ENCODE measurements around the gene CDKN3. TPM values are rescaled to one million over a fixed set of nuclear protein-coding genes. Genes with fewer than 3 reads are reported as not detected.

Gene CDKN3, protein sequence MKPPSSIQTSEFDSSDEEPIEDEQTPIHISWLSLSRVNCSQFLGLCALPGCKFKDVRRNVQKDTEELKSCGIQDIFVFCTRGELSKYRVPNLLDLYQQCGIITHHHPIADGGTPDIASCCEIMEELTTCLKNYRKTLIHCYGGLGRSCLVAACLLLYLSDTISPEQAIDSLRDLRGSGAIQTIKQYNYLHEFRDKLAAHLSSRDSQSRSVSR
- total RNA-seq = 10 to 100 TPM in 4 of 8 experiments, 1 to 10 TPM in 4; 2.8 to 74.4 (median 7.9) TPM

DNA sequence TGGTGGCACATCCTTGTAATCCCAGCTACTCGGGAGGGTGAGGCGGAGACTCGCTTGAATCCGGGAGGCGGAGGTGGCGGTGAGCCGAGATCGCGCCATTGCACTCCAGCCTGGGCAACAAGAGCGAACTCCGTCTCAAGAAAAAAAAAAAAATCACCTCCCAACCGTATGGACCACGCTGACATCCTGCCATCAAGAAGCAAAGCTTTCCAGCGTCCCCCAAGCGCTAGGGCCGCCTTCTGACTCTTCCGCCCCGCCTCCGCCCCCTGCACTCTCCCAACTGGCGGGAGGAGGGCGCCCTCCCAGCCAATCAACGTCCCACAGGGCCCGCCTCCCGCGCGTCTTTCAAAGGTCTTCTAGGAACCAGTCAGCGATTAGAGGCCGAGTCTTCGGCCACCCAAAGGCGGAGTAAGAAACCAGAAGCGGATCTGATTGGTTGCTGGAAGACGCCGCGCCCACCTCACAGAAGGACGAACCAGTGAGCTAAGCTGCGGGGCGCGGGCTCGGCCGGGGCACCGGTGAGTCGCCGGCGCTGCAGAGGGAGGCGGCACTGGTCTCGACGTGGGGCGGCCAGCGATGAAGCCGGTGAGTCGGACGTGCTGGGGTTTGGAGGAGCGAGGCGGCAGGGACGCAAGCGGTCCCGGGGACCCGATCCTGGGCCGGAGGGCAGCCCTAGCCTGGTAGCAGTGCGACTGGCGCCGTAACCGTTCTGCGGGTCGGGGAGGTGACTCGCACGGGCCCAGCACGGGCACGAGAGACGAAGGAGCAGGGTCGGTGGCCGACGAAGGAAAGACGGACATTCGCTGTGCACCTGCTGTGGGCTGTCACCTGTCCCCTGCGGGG is at the start of gene CDKN3:
Gene CDKN3 (plus strand): TSS at position 515 of the 843 bp plus-strand sequence. CDS start 62 bp downstream, at position 577.
- peak; percentile 96 to 98 (median 97) for ATAC-seq (replicated peaks in 6 of 8)
- Histone ChIP-seq H3K4me3 (peak within 1 kb of the TSS; percentile 51 to 76 (median 62)), H3K27ac (no peak within 1 kb of the TSS), H3K4me1 (replicated peaks in 1 of 2) (peaks cover 0 to 2% of the 10 kb centered on the region in 2 donors)
- in situ Hi-C loops (cut with MboI; ENCODE audit: low pct_unique_long_range_greater_than_20kb in 2 of 9, low sequenced_read_pairs in 9 of 9, unreplicated experiment in 9 of 9) = no loop called here
- 0 to 40% (median 8%) methylated on average over 1 to 13 of the region's 76 CpGs; no CpG with 5 or more reads in 4 of the 10 experiments for WGBS, 10 experiments

DNA sequence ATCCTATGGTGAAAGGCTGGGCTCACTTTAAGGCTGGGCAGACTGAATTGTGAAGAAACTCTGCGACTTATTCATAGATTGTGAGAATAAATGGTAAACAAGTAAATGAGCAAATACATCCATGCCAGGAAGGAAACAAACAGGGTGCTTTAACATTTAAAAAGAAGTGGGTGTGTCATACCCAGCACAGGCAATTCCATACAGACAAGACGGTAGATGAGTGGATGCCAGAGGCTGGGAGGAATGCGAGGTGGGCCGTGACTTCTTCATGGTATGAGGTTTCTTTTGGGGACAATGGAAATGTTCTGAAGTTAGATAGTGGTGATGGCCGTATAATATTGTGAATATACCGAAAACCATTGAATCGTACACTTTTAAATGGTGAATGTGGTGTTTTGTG is 49.8 kb upstream of the CDKN3 start:
- Histone ChIP-seq H3K27ac (no peak overlapping the region), H3K4me1 (replicated peaks in 1 of 2) (peaks cover 6 to 15% of the 10 kb centered on the region in 2 donors), H3K4me3 (no peak overlapping the region)
- 65 to 87% (median 78%) methylated on average over 2 to 7 of the region's 7 CpGs; no CpG with 5 or more reads in 2 of the 10 experiments for WGBS, 10 experiments
- ATAC-seq (replicated peaks in 6 of 8) = no peak
- in situ Hi-C loops (cut with MboI; ENCODE audit: low pct_unique_long_range_greater_than_20kb in 2 of 9, low sequenced_read_pairs in 9 of 9, unreplicated experiment in 9 of 9) = loop anchor here in 8 of 9 experiments (25.0 kb wide), 4 partner anchors 160 to 935 kb away; partner anchors contain the start of gene BMP4 (in 2 of the 8)

DNA sequence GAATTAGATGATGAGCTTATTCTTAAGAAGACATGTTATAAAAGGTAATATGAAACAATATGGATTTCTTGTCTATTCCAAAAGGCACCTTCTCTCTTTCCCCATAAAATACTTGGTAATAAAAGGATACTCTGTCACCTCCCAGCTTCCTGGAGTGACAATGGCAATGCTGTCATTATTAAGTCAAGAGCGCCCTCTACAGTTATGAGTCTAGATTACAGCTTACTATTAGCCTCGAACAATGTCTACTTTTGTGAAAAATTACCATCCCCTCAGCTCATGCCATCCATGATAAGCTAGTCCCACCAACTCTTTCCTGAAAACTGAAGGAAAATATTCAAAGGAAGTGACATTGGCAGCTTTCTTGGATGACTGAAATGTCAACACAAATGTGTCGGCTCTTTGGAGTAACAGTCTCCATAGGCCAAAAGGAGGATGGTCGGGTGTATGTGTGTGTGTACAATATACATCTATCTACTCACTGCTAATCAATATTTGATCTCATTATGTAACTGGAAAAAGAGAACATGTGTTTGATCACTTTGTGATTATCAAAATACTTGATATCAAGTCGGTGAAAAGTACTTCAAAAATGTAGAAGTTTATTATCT is 48.7 kb upstream of the CDKN3 start:
- in situ Hi-C loops (cut with MboI; ENCODE audit: low pct_unique_long_range_greater_than_20kb in 2 of 9, low sequenced_read_pairs in 9 of 9, unreplicated experiment in 9 of 9) = loop anchor here in 8 of 9 experiments (25.0 kb wide), 4 partner anchors 161 to 936 kb away; partner anchors contain the start of gene BMP4 (in 2 of the 8)
- no peak overlapping the region for H3K4me3 ChIP-seq
- peaks cover 6 to 15% of the 10 kb centered on the region in 2 donors for H3K4me1 ChIP-seq (replicated peaks in 1 of 2)
- 20 to 71% (median 47%) methylated on average over 1 to 5 of the region's 5 CpGs for WGBS, 10 experiments
- no peak overlapping the region for H3K27ac ChIP-seq
- ATAC-seq (replicated peaks in 6 of 8) = peak; percentile 31 to 75 (median 52)

DNA sequence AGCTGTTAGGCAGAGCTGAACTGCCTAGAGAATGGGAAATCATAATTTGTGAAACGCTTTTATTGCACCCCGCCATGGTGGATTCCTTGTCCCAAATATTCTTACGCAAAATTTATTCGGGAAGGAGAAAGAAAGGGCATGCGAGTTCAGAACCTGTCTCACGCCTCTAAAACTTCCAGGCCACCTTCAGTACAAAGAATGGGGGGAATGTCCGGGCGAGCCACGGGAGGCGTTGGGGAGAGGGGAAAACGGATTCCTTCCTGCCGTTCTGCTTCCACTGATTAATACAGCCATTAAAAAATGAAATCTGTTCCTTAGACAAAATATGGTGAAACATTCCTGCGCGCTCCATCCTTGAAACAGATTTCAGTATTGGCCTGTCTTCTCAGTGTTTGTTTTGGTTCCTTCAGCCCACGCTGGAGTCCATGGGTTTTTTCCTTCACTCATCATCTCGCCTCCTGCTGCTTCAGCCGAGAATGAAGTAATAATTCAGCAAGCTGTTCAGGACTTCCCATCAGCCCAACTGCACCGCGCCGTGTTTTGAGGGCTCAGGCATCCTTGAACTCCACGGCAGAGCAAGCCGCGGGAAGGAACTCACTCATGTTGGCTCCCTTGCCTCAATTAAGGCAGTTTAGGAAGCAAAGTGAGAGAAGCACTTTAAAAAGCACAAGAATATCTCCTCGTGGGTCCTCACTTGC is 47.7 kb upstream of the CDKN3 start:
- no peak overlapping the region for H3K27ac ChIP-seq
- H3K4me3 ChIP-seq = no peak overlapping the region
- 0 to 89% (median 73%) methylated on average over 1 to 20 of the region's 24 CpGs; no CpG with 5 or more reads in 1 of the 10 experiments for WGBS, 10 experiments
- ATAC-seq (replicated peaks in 6 of 8) = peak in 3 of 8 experiments; percentile 9 to 60 (median 36)
- H3K4me1 ChIP-seq (replicated peaks in 1 of 2) = peaks cover under 1 to 5% of the 10 kb centered on the region in 2 donors
- in situ Hi-C loops (cut with MboI; ENCODE audit: low pct_unique_long_range_greater_than_20kb in 2 of 9, low sequenced_read_pairs in 9 of 9, unreplicated experiment in 9 of 9) = loop anchor here in 8 of 9 experiments (25.0 kb wide), 4 partner anchors 162 to 937 kb away; partner anchors contain the start of gene BMP4 (in 2 of the 8)

DNA sequence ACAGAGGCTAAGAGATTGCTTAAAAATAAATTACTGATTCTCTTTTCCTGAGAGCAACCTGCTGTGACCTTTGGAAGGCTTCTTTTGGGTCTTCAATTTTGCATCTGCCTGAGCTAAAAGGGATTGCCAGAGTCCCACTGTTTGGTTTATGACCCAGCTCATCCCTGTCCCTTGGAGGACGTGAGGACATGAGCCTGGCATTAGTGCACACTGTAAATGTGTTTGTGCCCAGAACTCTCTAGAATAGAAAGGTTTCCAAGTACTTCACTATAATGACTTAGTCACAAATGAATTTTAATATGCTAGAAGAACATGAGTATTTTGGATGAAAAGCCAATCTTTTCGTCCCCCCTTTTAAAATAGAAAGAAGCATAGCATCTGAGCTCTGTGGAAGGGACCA is 47.1 kb upstream of the CDKN3 start:
- WGBS, 10 experiments = 0 to 89% (median 80%) methylated on average over 1 to 2 of the region's 2 CpGs; no CpG with 5 or more reads in 3 of the 10 experiments
- peak in 3 of 8 experiments; percentile 22 to 31 (median 29) for ATAC-seq (replicated peaks in 6 of 8)
- H3K4me3 ChIP-seq = no peak overlapping the region
- H3K27ac ChIP-seq = no peak overlapping the region
- no peaks in the 10 kb centered on the region for H3K4me1 ChIP-seq (replicated peaks in 1 of 2)
- in situ Hi-C loops (cut with MboI; ENCODE audit: low pct_unique_long_range_greater_than_20kb in 2 of 9, low sequenced_read_pairs in 9 of 9, unreplicated experiment in 9 of 9) = loop anchor here in 8 of 9 experiments (25.0 kb wide), 4 partner anchors 162 to 937 kb away; partner anchors contain the start of gene BMP4 (in 2 of the 8)

- Histone ChIP-seq H3K4me3 (no peak overlapping the region), H3K27ac (no peak overlapping the region), H3K4me1 (replicated peaks in 1 of 2) (no peaks in the 10 kb centered on the region)
- WGBS, 10 experiments = 0 to 90% (median 74%) methylated on average over 2 to 3 of the region's 3 CpGs
- in situ Hi-C loops (cut with MboI; ENCODE audit: low pct_unique_long_range_greater_than_20kb in 2 of 9, low sequenced_read_pairs in 9 of 9, unreplicated experiment in 9 of 9) = no loop called here
- ATAC-seq (replicated peaks in 6 of 8) = peak in 3 of 8 experiments; percentile 61 to 82 (median 81)
These were observed 46.6 kb upstream of the CDKN3 start for GRCh38 chr14:54350203-54350602.

DNA sequence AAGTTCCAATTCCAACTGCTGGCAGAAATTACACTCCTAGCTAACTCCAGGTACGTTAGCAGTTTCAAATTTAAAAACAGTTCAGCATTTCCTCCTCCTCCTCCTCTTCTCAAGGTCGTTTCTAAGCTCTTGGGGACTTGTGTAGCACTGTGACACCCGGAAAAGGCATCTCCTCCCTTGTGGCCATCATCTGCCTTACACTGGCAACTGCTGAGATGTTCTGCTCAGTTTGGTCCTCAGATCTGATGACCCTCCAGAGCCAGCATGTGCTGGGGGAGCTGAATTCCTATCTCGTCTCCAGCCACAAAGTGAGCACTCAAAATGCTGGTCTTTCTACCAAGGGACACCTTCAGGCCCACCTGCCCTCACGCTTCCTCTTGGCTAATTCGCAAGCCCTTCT is 43.5 kb upstream of the CDKN3 start:
- H3K4me1 ChIP-seq (replicated peaks in 1 of 2) = no peaks in the 10 kb centered on the region
- H3K4me3 ChIP-seq = no peak overlapping the region
- 25 to 100% (median 73%) methylated on average over 1 to 6 of the region's 6 CpGs; no CpG with 5 or more reads in 3 of the 10 experiments for WGBS, 10 experiments
- in situ Hi-C loops (cut with MboI; ENCODE audit: low pct_unique_long_range_greater_than_20kb in 2 of 9, low sequenced_read_pairs in 9 of 9, unreplicated experiment in 9 of 9) = no loop called here
- no peak for ATAC-seq (replicated peaks in 6 of 8)
- H3K27ac ChIP-seq = no peak overlapping the region

GRCh38 chr14:54353694-54354093 is 43.1 kb upstream of the CDKN3 start:
- ATAC-seq (replicated peaks in 6 of 8) = no peak
- H3K4me3 ChIP-seq = no peak overlapping the region
- H3K4me1 ChIP-seq (replicated peaks in 1 of 2) = no peaks in the 10 kb centered on the region
- in situ Hi-C loops (cut with MboI; ENCODE audit: low pct_unique_long_range_greater_than_20kb in 2 of 9, low sequenced_read_pairs in 9 of 9, unreplicated experiment in 9 of 9) = no loop called here
- no peak overlapping the region for H3K27ac ChIP-seq
- whole genome bisulfite sequencing, 10 experiments = 25 to 100% (median 83%) methylated on average over 1 to 2 of the region's 2 CpGs; no CpG with 5 or more reads in 5 of the 10 experiments

DNA sequence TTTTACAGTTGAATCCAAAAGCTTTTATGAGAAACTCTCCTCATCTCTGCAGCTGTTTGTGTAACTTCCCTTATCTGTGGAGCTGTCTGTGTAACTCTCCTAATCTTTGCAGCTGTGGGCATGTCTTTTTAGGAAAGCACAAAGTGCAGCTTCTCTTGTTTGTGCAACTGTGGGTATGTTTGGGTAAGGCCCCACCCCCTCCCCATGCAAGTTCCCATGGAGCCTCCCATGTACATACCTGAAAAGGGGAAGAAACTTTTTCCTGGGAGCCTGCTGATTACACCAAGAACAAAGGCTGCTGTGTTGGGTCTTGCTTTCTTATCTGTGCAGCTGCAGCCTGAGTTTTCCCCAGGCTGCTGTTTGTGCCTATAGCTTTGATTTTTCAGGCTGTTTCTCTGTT is 42.7 kb upstream of the CDKN3 start:
- no peaks in the 10 kb centered on the region for H3K4me1 ChIP-seq (replicated peaks in 1 of 2)
- in situ Hi-C loops (cut with MboI; ENCODE audit: low pct_unique_long_range_greater_than_20kb in 2 of 9, low sequenced_read_pairs in 9 of 9, unreplicated experiment in 9 of 9) = no loop called here
- no peak overlapping the region for H3K27ac ChIP-seq
- no peak overlapping the region for H3K4me3 ChIP-seq
- ATAC-seq (replicated peaks in 6 of 8) = no peak

GRCh38 chr14:54354968-54355641 is 41.7 kb upstream of the CDKN3 start:
- Histone ChIP-seq H3K27ac (no peak overlapping the region), H3K4me3 (no peak overlapping the region), H3K4me1 (replicated peaks in 1 of 2) (no peaks in the 10 kb centered on the region)
- no peak for ATAC-seq (replicated peaks in 6 of 8)
- in situ Hi-C loops (cut with MboI; ENCODE audit: low pct_unique_long_range_greater_than_20kb in 2 of 9, low sequenced_read_pairs in 9 of 9, unreplicated experiment in 9 of 9) = no loop called here

DNA sequence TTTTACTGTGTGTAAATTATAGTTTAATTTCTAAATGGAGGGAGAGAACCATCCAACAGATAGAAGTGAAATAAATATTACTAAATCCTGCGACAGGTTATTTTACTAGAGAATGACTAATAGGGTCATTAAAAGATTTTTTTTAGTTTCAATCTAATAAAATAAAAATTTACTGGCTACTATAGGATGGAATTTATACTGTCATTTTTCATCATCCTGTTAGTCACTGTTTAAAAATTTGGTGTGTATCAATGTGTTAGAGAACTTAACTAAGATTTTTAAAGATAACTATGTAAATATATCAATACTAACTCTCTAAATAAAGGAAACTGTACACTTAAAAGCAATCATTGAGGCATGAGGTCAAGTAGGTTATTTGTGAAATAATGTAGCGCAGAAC is 41.1 kb upstream of the CDKN3 start:
- 0 to 100% (median 50%) methylated on average over 1 to 2 of the region's 2 CpGs; no CpG with 5 or more reads in 1 of the 10 experiments for WGBS, 10 experiments
- ATAC-seq (replicated peaks in 6 of 8) = no peak

DNA sequence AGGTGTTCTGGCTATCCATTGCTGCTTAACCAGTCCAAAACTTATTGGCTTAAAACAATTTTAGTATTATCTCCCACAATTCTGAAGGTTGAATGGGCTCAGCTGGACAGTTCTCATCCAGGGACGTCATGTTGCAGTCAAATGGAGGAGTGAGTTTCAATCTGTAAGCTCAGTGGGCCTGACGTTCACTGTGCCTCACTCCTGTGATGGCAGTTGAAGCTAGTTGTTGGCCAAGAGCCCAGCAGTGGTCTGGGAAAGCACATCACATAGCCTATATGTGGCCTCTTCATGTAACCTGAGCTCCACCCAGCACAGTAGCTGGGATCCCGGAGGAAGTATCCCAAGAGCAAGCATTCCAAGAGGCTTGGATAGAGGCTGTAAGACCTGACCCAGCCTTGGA is 40.6 kb upstream of the CDKN3 start:
- ATAC-seq (replicated peaks in 6 of 8) = peak in 1 of 8 experiments; percentile 23
- in situ Hi-C loops (cut with MboI; ENCODE audit: low pct_unique_long_range_greater_than_20kb in 2 of 9, low sequenced_read_pairs in 9 of 9, unreplicated experiment in 9 of 9) = no loop called here
- Histone ChIP-seq H3K27ac (no peak overlapping the region), H3K4me3 (no peak overlapping the region), H3K4me1 (replicated peaks in 1 of 2) (no peaks in the 10 kb centered on the region)
- 54 to 86% (median 73%) methylated on average over 1 to 3 of the region's 3 CpGs; no CpG with 5 or more reads in 4 of the 10 experiments for WGBS, 10 experiments

More for the DNA sequence above, 41.1 kb upstream of the CDKN3 start:
- in situ Hi-C loops (cut with MboI; ENCODE audit: low pct_unique_long_range_greater_than_20kb in 2 of 9, low sequenced_read_pairs in 9 of 9, unreplicated experiment in 9 of 9) = no loop called here
- no peak overlapping the region for H3K4me3 ChIP-seq
- no peak overlapping the region for H3K27ac ChIP-seq
- no peaks in the 10 kb centered on the region for H3K4me1 ChIP-seq (replicated peaks in 1 of 2)
